OCI-LY1 (cell line): ENCODE results near the gene CDC42EP2.

Experiments used
- EZH2 ChIP-seq: fragments of 200-600 bp; sonication (generic), shearing (Covaris generic); IDR thresholded peaks from 2 replicates; pipeline ENCODE4 v1.8.0; 2017; ENCODE audit warnings: borderline replicate concordance, mixed run types, mild to moderate bottlenecking, antibody characterized with exemption, low read length, moderate library complexity, mixed read lengths
- TF ChIP-seq, protein P1 (sequence below): fragments of 200-600 bp; sonication (generic), shearing (Covaris generic); IDR thresholded peaks from 2 replicates; pipeline ENCODE4 v1.5.1; 2017; ENCODE audit warnings: mild to moderate bottlenecking, antibody characterized with exemption, low read length, moderate library complexity, mixed read lengths

DNA sequence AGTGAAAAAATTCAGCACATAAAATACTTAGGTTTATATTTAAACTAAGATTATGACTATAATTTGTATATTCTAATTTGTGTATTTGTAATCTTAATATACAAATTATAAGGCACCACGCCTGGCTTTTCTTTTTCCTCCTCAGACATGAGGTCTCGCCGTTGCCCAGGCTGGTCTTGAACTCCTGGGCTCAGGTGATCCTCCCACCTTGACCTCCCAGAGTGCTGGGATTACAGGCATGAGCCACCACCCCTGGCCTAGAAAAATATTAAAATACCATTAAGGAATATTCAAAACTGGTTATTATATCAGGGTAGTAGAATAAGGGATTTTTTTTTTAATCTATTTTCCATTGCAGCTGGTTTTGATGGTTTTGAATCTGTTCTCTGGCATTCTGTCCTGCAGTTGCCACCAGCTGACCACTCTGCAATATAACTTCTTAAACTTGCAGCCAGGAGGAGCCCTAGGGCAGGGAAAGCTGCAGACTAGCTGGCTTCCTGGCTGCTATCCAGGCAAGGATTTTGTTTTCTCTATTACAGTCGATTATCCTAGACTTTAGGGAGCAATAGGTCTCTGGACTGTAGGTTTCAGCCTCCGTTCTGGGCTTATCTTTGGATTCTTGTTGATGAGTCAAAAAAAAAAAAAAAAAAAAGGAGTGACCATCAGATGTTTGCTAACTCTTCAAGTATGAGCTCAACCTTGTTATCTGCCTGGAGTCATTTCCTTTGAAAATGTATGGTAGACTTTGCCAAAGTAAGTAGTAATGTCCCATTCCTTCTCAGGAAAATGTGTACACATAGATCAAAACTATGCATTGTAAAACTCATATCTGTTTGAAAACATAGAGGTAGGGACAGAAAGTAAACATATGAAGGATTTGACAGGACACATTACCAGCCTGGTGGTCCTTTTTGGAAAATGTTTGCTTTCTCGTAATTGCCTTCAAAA lies 39.7 kb upstream of the CDC42EP2 start:
- TF ChIP-seq, protein P1, sequence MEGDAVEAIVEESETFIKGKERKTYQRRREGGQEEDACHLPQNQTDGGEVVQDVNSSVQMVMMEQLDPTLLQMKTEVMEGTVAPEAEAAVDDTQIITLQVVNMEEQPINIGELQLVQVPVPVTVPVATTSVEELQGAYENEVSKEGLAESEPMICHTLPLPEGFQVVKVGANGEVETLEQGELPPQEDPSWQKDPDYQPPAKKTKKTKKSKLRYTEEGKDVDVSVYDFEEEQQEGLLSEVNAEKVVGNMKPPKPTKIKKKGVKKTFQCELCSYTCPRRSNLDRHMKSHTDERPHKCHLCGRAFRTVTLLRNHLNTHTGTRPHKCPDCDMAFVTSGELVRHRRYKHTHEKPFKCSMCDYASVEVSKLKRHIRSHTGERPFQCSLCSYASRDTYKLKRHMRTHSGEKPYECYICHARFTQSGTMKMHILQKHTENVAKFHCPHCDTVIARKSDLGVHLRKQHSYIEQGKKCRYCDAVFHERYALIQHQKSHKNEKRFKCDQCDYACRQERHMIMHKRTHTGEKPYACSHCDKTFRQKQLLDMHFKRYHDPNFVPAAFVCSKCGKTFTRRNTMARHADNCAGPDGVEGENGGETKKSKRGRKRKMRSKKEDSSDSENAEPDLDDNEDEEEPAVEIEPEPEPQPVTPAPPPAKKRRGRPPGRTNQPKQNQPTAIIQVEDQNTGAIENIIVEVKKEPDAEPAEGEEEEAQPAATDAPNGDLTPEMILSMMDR: peak; percentile 54
- no peak for TF ChIP-seq EZH2
